GM23248 (cell line): ENCODE measurements around the gene SHOC1. TPM values are rescaled to one million over a fixed set of nuclear protein-coding genes. Genes with fewer than 3 reads are reported as not detected.

ENCODE experiments used
- DNase-seq: peaks from one replicate; pipeline ENCODE4 v3.0.0-alpha.2; 2015
- H2AFZ ChIP-seq: fragments of 200-600 bp; sonication (generic); 2 replicates; pipeline ENCODE4 v1.6.1; 2016; ENCODE audit warnings: antibody characterized with exemption
- H3F3A ChIP-seq: fragments of 200-600 bp; sonication (generic); 2 replicates; pipeline ENCODE4 v1.6.1; 2016; ENCODE audit warnings: mild to moderate bottlenecking, antibody characterized with exemption, mixed run types; ENCODE audit not compliant: insufficient read depth
- H3K27ac ChIP-seq: fragments of 200-600 bp; sonication (generic); 2 replicates; pipeline ENCODE4 v1.5.1; 2016; ENCODE audit warnings: mild to moderate bottlenecking
- H3K27me3 ChIP-seq: fragments of 200-600 bp; sonication (generic); replicated peaks from 2 replicates; pipeline ENCODE4 v1.6.1; 2016; ENCODE audit warnings: mild to moderate bottlenecking; ENCODE audit not compliant: insufficient read depth
- H3K36me3 ChIP-seq: fragments of 200-600 bp; sonication (generic); 2 replicates; pipeline ENCODE4 v1.6.1; 2016; ENCODE audit warnings: low read depth, mild to moderate bottlenecking
- H3K4me1 ChIP-seq: fragments of 200-600 bp; sonication (generic); 2 replicates; pipeline ENCODE4 v1.6.1; 2016; ENCODE audit warnings: mild to moderate bottlenecking; ENCODE audit not compliant: insufficient read depth
- H3K4me2 ChIP-seq: fragments of 200-600 bp; sonication (generic); one replicate; pipeline ENCODE4 v1.6.1; 2016; ENCODE audit warnings: mild to moderate bottlenecking; ENCODE audit not compliant: unreplicated experiment
- H3K4me3 ChIP-seq: fragments of 200-600 bp; sonication (generic); 2 replicates; pipeline ENCODE4 v1.5.1; 2016; ENCODE audit warnings: mild to moderate bottlenecking
- H3K79me2 ChIP-seq: fragments of 200-600 bp; sonication (generic); 2 replicates; pipeline ENCODE4 v1.6.1; 2016; ENCODE audit warnings: mild to moderate bottlenecking; ENCODE audit not compliant: insufficient read depth
- H3K9ac ChIP-seq: fragments of 200-600 bp; sonication (generic); 2 replicates; pipeline ENCODE4 v1.6.1; 2016; ENCODE audit warnings: mild to moderate bottlenecking
- H3K9me2 ChIP-seq: fragments of 200-600 bp; sonication (generic); 2 replicates; pipeline ENCODE4 v1.6.1; 2016; ENCODE audit warnings: mixed run types, mild to moderate bottlenecking, moderate library complexity; ENCODE audit not compliant: insufficient read depth
- H3K9me3 ChIP-seq: fragments of 200-600 bp; sonication (generic); one replicate; pipeline ENCODE4 v1.6.1; 2017; ENCODE audit warnings: low read depth
- H4K20me1 ChIP-seq: fragments of 200-600 bp; sonication (generic); 2 replicates; pipeline ENCODE4 v1.6.0; 2016; ENCODE audit not compliant: insufficient read depth
- EZH2 ChIP-seq: fragments of 200-600 bp; sonication (generic); IDR thresholded peaks from 2 replicates; pipeline ENCODE4 v1.6.1; 2018; ENCODE audit warnings: antibody characterized with exemption, mild to moderate bottlenecking; ENCODE audit not compliant: insufficient read depth, poor library complexity, severe bottlenecking
- EZH2phosphoT487 ChIP-seq: fragments of 200-600 bp; sonication (generic); IDR thresholded peaks from 2 replicates; pipeline ENCODE4 v1.6.1; 2018; ENCODE audit warnings: antibody characterized with exemption, moderate library complexity, mild to moderate bottlenecking, low read depth; ENCODE audit not compliant: insufficient read depth
- WGBS, 2 experiments: methylation state at CpG; one replicate each; pipeline ENCODE4 v1.1.6; 2015 to 2017; ENCODE audit warnings: low lambda C conversion rate in 2 of 2, low coverage in 1 of 2; ENCODE audit errors: missing lambda C conversion rate in 2 of 2; 5-methylcytosine and 5-hydroxymethylcytosine counted together
- in situ Hi-C: fragments of 300-500 bp; cut with MboI; formaldehyde crosslinking; loops from 2 replicates; pipeline ENCODE4 v1.15.0; 2020
- polyA plus RNA-seq: library from polyadenylated mRNA; unstranded; fragments of >200 nt; fragmentation: Nextera tagmentation; extraction: Ambion mirVana; gene quantifications from 2 replicates; pipeline ENCODE4 v1.2.1, GENCODE V29; 2016
- total RNA-seq: library from RNA; depleted of rRNA; stranded (reverse); fragments of >200 nt; shearing (Covaris generic); gene quantifications from 2 replicates; pipeline ENCODE4 v1.2.3, GENCODE V29; 2014

SHOC1 gene
- total and polyA plus RNA-seq, 2 experiments from 2014 or later = 0.11 TPM; not detected in 1

- Histone ChIP-seq H3K79me2 (no peaks in the 10 kb centered on the region), H3K9me3 (peaks cover 5% of the 10 kb centered on the region), H3K27ac (no peak overlapping the region), H3K4me2 (no peak overlapping the region), H4K20me1 (no peaks in the 10 kb centered on the region), H3K36me3 (peaks cover 4% of the 10 kb centered on the region; the same call in 1 of the 2 replicates), H3K27me3 (no peaks in the 10 kb centered on the region), H3K4me1 (no peaks in the 10 kb centered on the region), H3K9ac (no peak overlapping the region), H3K4me3 (no peak overlapping the region), H3K9me2 (no peaks in the 10 kb centered on the region), H3F3A (no peaks in the 10 kb centered on the region), H2AFZ (no peak overlapping the region)
- WGBS, 2 experiments = 76 to 77% methylated on average over 2 of the region's 2 CpGs
- in situ Hi-C loops = no loop called here
- TF ChIP-seq EZH2phosphoT487 (no peak), EZH2 (no peak)
- no peak for DNase-seq
Observed at GRCh38 chr9:111783424-111783823, 11.3 kb downstream of the SHOC1 start.

DNA sequence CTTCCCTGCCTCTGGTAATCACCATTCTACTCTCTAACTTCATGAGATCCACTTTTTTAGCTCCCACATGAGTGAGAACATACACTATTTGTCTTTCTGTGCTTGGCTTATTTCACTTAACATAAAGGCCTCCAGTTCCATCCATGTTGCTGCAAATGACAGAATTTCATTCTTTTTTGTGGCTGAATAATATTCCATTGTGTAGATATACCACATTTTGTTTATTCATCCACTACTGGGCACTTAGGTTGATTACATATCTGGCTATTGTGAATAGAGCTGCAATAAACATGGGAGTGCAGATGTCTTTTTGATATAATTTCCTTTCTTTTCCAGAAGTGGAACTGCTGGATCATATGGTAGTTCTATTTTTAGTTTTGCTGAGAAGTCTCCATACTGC is 28.7 kb downstream of the SHOC1 start:
- Histone ChIP-seq H4K20me1 (no peaks in the 10 kb centered on the region), H3K9ac (no peak overlapping the region), H3K4me1 (peaks cover 20% of the 10 kb centered on the region), H3K4me3 (no peak overlapping the region), H3K9me3 (no peaks in the 10 kb centered on the region), H3F3A (peaks cover 5% of the 10 kb centered on the region; the same call in 1 of the 2 replicates), H3K4me2 (no peak overlapping the region), H3K79me2 (peaks cover 18% of the 10 kb centered on the region), H2AFZ (no peak overlapping the region), H3K27me3 (no peaks in the 10 kb centered on the region), H3K36me3 (no peaks in the 10 kb centered on the region), H3K27ac (no peak overlapping the region), H3K9me2 (no peaks in the 10 kb centered on the region)
- DNase-seq = no peak
- TF ChIP-seq EZH2phosphoT487 (no peak), EZH2 (no peak)
- in situ Hi-C loops = loop anchor here (10.0 kb wide), 1 partner anchor 589 kb away; no protein-coding TSS in a partner anchor

DNA sequence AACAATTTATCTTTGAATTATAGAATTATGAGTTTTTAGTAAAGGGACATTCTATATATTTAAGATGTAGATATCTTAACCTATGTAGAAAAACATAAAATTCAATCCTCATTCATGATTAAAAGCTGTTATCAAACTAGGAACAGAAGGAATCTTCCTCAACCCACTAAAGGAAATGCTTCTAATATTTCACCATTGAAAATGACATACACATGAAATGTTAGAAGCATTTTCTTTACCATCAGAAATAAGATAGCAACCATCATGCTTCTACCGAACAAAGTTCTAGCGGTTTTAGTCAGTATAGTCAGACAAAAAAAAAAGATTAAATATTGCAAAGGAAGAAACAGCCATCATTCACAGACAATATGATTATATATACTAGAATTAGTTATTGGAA is 32.2 kb downstream of the SHOC1 start:
- H3K36me3 ChIP-seq = no peaks in the 10 kb centered on the region
- peaks cover 34% of the 10 kb centered on the region for H3K4me1 ChIP-seq
- peaks cover 13% of the 10 kb centered on the region for H3K79me2 ChIP-seq
- peak overlapping the region; percentile 4 for H3K4me2 ChIP-seq
- DNase-seq = no peak
- 0 to 2% methylated on average over 2 of the region's 2 CpGs for WGBS, 2 experiments
- H3K9me2 ChIP-seq = no peaks in the 10 kb centered on the region
- H3K9ac ChIP-seq = 0 out of 2 replicates have a peak overlapping the region, but pooled peaks have one; percentile 11
- H2AFZ ChIP-seq = peak overlapping the region; percentile 23; the same call in 1 of the 2 replicates
- no peak overlapping the region for H3K27ac ChIP-seq
- in situ Hi-C loops = loop anchor here (5.0 to 10.0 kb wide), 2 partner anchors 315 to 592 kb away; no protein-coding TSS in a partner anchor
- no peak overlapping the region for H3K4me3 ChIP-seq
- H3K9me3 ChIP-seq = no peaks in the 10 kb centered on the region
- no peak for TF ChIP-seq EZH2
- no peak for TF ChIP-seq EZH2phosphoT487
- H3F3A ChIP-seq = no peaks in the 10 kb centered on the region
- H3K27me3 ChIP-seq = no peaks in the 10 kb centered on the region
- no peaks in the 10 kb centered on the region for H4K20me1 ChIP-seq

GRCh38 chr9:111759762-111760639 is 34.7 kb downstream of the SHOC1 start:
- Histone ChIP-seq H3K79me2 (peaks cover 13% of the 10 kb centered on the region), H3K9me3 (no peaks in the 10 kb centered on the region), H3K27ac (peak overlapping the region; percentile 49), H3K9me2 (no peaks in the 10 kb centered on the region), H3F3A (no peaks in the 10 kb centered on the region), H3K27me3 (no peaks in the 10 kb centered on the region), H3K9ac (peak overlapping the region; percentile 44), H2AFZ (peak overlapping the region; percentile 80), H3K36me3 (no peaks in the 10 kb centered on the region), H4K20me1 (no peaks in the 10 kb centered on the region), H3K4me1 (peaks cover 34% of the 10 kb centered on the region), H3K4me2 (peak overlapping the region; percentile 52), H3K4me3 (peak overlapping the region; percentile 10; the same call in 1 of the 2 replicates)
- 15 to 32% methylated on average over 2 of the region's 2 CpGs for WGBS, 2 experiments
- in situ Hi-C loops = loop anchor here (5.0 to 10.0 kb wide), 2 partner anchors 317 to 595 kb away; no protein-coding TSS in a partner anchor
- peak; percentile 83 for DNase-seq
- TF ChIP-seq EZH2 = no peak
- no peak for TF ChIP-seq EZH2phosphoT487
